Ovary (tissue), 3 donors: ENCODE measurements around the gene TOP1.

ENCODE experiments used
- CTCF ChIP-seq, 3 donors: fragments of 450-650 bp in 2 of 3; fragments of 200-600 bp in 1 of 3; IDR thresholded peaks; one replicate each; pipeline versions ENCODE4 v1.5.1 to v1.8.0; 2016 to 2022; ENCODE audit warnings: antibody characterized with exemption in 3 of 3, mild to moderate bottlenecking in 1 of 3
- POLR2A ChIP-seq: fragments of 450-650 bp; IDR thresholded peaks from one replicate; pipeline ENCODE4 v1.6.1; 2017; ENCODE audit warnings: antibody characterized with exemption, mild to moderate bottlenecking, moderate library complexity
- donor health status: DM: no; HTN: no; CAD: no.

GRCh38 chr20:41030061-41030460, 1.4 kb downstream of the TOP1 start:
- TF ChIP-seq CTCF (IDR thresholded peaks at IDR 0.05) (no peak), POLR2A (no peak)
